GM12865 (cell line): ENCODE results near the gene RHBDL3.

Experiments
- DNase-seq: peaks from one replicate; pipeline ENCODE4 v3.0.0; 2010; ENCODE audit warnings: low read depth
- H3K4me3 ChIP-seq: 2 replicates; pipeline ENCODE4 v1.5.1; 2011; ENCODE audit warnings: mild to moderate bottlenecking, low read depth, low read length, control low read depth
- CTCF ChIP-seq: IDR thresholded peaks from 2 replicates; pipeline ENCODE4 v1.5.1; 2011; ENCODE audit warnings: low read length, control low read depth, low read depth, inconsistent platforms; ENCODE audit not compliant: insufficient read depth; ENCODE audit errors: missing control alignments

RHBDL3 gene

GRCh38 chr17:32265192-32265923 is at the start of gene RHBDL3:
Gene RHBDL3 (plus strand): TSS chr17:32265832. CDS start chr17:32266190, 358 bp downstream.
- H3K4me3 ChIP-seq: peak within 1 kb of the TSS; percentile 38
- no peak for DNase-seq
- TF ChIP-seq CTCF: no peak

- DNase-seq: no peak
- TF ChIP-seq CTCF: no peak
- no peak overlapping the region for H3K4me3 ChIP-seq
These were observed 43.0 kb upstream of the RHBDL3 start for GRCh38 chr17:32222621-32223020.

- no peak overlapping the region for H3K4me3 ChIP-seq
- no peak for DNase-seq
- TF ChIP-seq CTCF: no peak
These were observed 41.9 kb upstream of the RHBDL3 start for GRCh38 chr17:32223703-32224102.

- no peak overlapping the region for H3K4me3 ChIP-seq
- DNase-seq: no peak
- TF ChIP-seq CTCF: no peak
These were observed 38.7 kb upstream of the RHBDL3 start for GRCh38 chr17:32226886-32227285.

GRCh38 chr17:32227910-32228309 is 37.7 kb upstream of the RHBDL3 start:
- DNase-seq: no peak

GRCh38 chr17:32235588-32235987 is 30.0 kb upstream of the RHBDL3 start:
- H3K4me3 ChIP-seq: no peak overlapping the region
- TF ChIP-seq CTCF: no peak
- DNase-seq: no peak

More at GRCh38 chr17:32227910-32228309, 37.7 kb upstream of the RHBDL3 start:
- TF ChIP-seq CTCF: no peak
- H3K4me3 ChIP-seq: no peak overlapping the region

- DNase-seq: no peak
- no peak for TF ChIP-seq CTCF
These were observed 26.2 kb upstream of the RHBDL3 start for GRCh38 chr17:32239456-32239855.

More at GRCh38 chr17:32239456-32239855, 26.2 kb upstream of the RHBDL3 start:
- H3K4me3 ChIP-seq: no peak overlapping the region
